Prostate gland (tissue), 2 donors: Measurements from ENCODE around the gene PLXDC1.

Experiments used
- CTCF ChIP-seq, 4 experiments: fragments of 200-600 bp in 2 of 4; fragments of 450-650 bp in 2 of 4; sonication (generic) in 2 of 4; IDR thresholded peaks; 1 replicate in 3 of 4; 2 replicates in 1 of 4; pipeline ENCODE4 v1.5.1; 2016 to 2019; ENCODE audit warnings: antibody characterized with exemption in 4 of 4, mild to moderate bottlenecking in 2 of 4, moderate library complexity in 2 of 4
- POLR2A ChIP-seq: fragments of 450-650 bp; IDR thresholded peaks from one replicate; pipeline ENCODE4 v1.6.1; 2016; ENCODE audit warnings: antibody characterized with exemption, mild to moderate bottlenecking
- POLR2AphosphoS5 ChIP-seq: sonication (generic); formaldehyde crosslinking; IDR thresholded peaks from one replicate; pipeline ENCODE4 v1.6.1; 2017; ENCODE audit warnings: antibody characterized with exemption

- no peak for TF ChIP-seq CTCF (IDR thresholded peaks at IDR 0.05)
- no peak for TF ChIP-seq POLR2A
- no peak for TF ChIP-seq POLR2AphosphoS5
These were observed 18.1 kb upstream of the PLXDC1 start for GRCh38 chr17:39169518-39169917.
